Hepatocyte (in vitro differentiated cells): ENCODE measurements around the gene SH3YL1.

Source experiments
- CTCF ChIP-seq: fragments of 200-600 bp; sonication (generic); IDR thresholded peaks from 2 replicates; pipeline ENCODE4 v1.5.1; 2016; ENCODE audit warnings: antibody characterized with exemption, mild to moderate bottlenecking; ENCODE audit not compliant: poor library complexity
- EZH2 ChIP-seq: fragments of 200-600 bp; sonication (generic); IDR thresholded peaks from 2 replicates; pipeline ENCODE4 v1.6.1; 2016; ENCODE audit warnings: antibody characterized with exemption, mild to moderate bottlenecking, borderline replicate concordance
- EZH2phosphoT487 ChIP-seq: fragments of 200-600 bp; sonication (generic); IDR thresholded peaks from one replicate; pipeline ENCODE4 v1.6.1; 2018; ENCODE audit warnings: antibody characterized with exemption, mild to moderate bottlenecking, low read depth, moderate library complexity; ENCODE audit not compliant: unreplicated experiment, severe bottlenecking

GRCh38 chr2:248724-249123, 15.1 kb downstream of the SH3YL1 start:
- no peak for TF ChIP-seq EZH2
- no peak for TF ChIP-seq CTCF
- TF ChIP-seq EZH2phosphoT487 = no peak
